Peyer's patch (tissue), 4 donors: ENCODE results near the gene SPRING1.

ENCODE experiments used
- POLR2A ChIP-seq, 2 donors: fragments of 450-650 bp; IDR thresholded peaks; one replicate each; pipeline ENCODE4 v1.5.1; 2017; ENCODE audit warnings: antibody characterized with exemption in 2 of 2, mild to moderate bottlenecking in 2 of 2, moderate library complexity in 2 of 2
- TF ChIP-seq, protein P1 (sequence below), 6 experiments: fragments of 450-650 bp in 4 of 6; fragments of 200-600 bp in 2 of 6; sonication (generic) in 1 of 6; IDR thresholded peaks; one replicate each; pipeline ENCODE4 v1.5.1; 2017 to 2019; ENCODE audit warnings: antibody characterized with exemption in 6 of 6, mild to moderate bottlenecking in 3 of 6, moderate library complexity in 1 of 6

DNA sequence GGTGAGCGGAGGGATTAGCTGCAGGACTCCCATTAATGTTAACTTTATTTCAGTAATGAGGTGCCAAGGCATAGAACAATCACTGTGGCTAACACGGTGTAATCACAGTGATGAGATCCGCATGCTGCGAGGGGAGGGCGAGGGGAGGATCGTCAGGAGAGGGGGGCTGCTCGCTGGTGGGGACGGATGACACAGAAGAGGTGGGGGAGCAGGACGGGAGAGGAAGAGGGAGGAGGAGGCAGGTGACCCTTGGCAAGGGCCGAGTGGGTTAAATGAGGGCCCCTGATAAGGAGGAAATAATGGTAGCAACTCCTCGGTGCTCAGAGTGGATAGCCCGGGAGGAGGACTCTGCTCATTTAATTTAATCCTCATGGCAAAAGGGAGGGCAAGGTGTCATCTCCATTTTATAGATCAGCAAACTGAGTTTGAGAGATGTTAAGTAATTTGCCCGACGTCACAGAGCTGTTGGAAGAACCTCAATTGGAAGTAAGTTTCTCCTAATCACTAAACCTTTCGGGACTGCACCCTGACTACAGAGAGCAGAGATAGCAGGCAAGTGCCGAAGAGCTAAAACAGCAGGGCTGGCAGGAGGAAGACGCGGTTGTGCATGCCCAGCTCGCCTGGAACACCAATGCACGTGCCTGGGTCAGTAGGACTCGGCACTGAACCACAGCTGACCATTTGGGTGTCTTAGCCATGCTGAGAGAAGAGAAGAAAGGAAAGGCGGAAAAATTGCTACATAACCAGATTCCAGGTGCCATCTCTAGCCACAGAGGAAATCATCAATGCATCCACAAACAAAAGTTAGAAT is 43.0 kb downstream of the SPRING1 start:
- TF ChIP-seq POLR2A (IDR thresholded peaks at IDR 0.05) = no peak
- TF ChIP-seq, protein P1, sequence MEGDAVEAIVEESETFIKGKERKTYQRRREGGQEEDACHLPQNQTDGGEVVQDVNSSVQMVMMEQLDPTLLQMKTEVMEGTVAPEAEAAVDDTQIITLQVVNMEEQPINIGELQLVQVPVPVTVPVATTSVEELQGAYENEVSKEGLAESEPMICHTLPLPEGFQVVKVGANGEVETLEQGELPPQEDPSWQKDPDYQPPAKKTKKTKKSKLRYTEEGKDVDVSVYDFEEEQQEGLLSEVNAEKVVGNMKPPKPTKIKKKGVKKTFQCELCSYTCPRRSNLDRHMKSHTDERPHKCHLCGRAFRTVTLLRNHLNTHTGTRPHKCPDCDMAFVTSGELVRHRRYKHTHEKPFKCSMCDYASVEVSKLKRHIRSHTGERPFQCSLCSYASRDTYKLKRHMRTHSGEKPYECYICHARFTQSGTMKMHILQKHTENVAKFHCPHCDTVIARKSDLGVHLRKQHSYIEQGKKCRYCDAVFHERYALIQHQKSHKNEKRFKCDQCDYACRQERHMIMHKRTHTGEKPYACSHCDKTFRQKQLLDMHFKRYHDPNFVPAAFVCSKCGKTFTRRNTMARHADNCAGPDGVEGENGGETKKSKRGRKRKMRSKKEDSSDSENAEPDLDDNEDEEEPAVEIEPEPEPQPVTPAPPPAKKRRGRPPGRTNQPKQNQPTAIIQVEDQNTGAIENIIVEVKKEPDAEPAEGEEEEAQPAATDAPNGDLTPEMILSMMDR (IDR thresholded peaks at IDR 0.05) = no peak
